A673 (cell line): Measurements from ENCODE around the gene LYRM4. TPM values are rescaled to one million over a fixed set of nuclear protein-coding genes. Genes with fewer than 3 reads are reported as not detected.

Experiments used
- BruUV-seq: library from RNA; stranded (reverse); fragments of 400-500 nt; replicated peaks from 2 replicates; lab custom pipeline; 2021; lab: Mats Ljungman, UMichigan
- CTCF ChIA-PET: fragments of 300-600 bp; sonication (Branson Sonifier 250); formaldehyde crosslinking; loops from one replicate; lab custom pipeline; 2022; ENCODE audit warnings: antibody characterized with exemption; lab: Charles Lee
- POLR2A ChIA-PET: fragments of 300-600 bp; sonication (Branson Sonifier 250); formaldehyde crosslinking; loops from one replicate; lab custom pipeline; 2022; ENCODE audit warnings: antibody characterized with exemption; ENCODE audit not compliant: low non-redundant PET; lab: Charles Lee
- DNase-seq: peaks from one replicate; pipeline ENCODE4 v3.0.0-alpha.2; 2015; ENCODE audit warnings: low spot score
- H3K27ac ChIP-seq: fragments of 200-600 bp; sonication (generic); 2 replicates; pipeline ENCODE4 v1.5.1; 2016; ENCODE audit warnings: mixed run types, low read depth, mild to moderate bottlenecking, mixed read lengths, antibody characterized with exemption, low read length; ENCODE audit not compliant: poor library complexity, severe bottlenecking
- H3K27me3 ChIP-seq: fragments of 200-600 bp; sonication (generic); replicated peaks from 2 replicates; pipeline ENCODE4 v1.6.1; 2017; ENCODE audit warnings: mixed run types, low read depth, mild to moderate bottlenecking, mixed read lengths, antibody characterized with exemption, low read length; ENCODE audit not compliant: insufficient read depth, poor library complexity
- H3K36me3 ChIP-seq: fragments of 200-600 bp; sonication (generic); 2 replicates; pipeline ENCODE4 v1.6.1; 2016; ENCODE audit warnings: mixed run types, mild to moderate bottlenecking, mixed read lengths, antibody characterized with exemption, low read length; ENCODE audit not compliant: insufficient read depth, poor library complexity, severe bottlenecking
- H3K4me1 ChIP-seq: fragments of 200-600 bp; sonication (generic); 2 replicates; pipeline ENCODE4 v1.6.1; 2017; ENCODE audit warnings: mixed run types, mild to moderate bottlenecking, mixed read lengths, antibody characterized with exemption, low read length; ENCODE audit not compliant: insufficient read depth, poor library complexity, severe bottlenecking
- H3K4me3 ChIP-seq: fragments of 200-600 bp; sonication (generic); 2 replicates; pipeline ENCODE4 v1.5.1; 2016; ENCODE audit warnings: low read depth, mixed run types, mild to moderate bottlenecking, mixed read lengths, low read length; ENCODE audit not compliant: poor library complexity, severe bottlenecking
- H3K9me3 ChIP-seq: fragments of 200-600 bp; sonication (generic); 2 replicates; pipeline ENCODE4 v1.6.1; 2016; ENCODE audit warnings: mixed run types, low read depth, mild to moderate bottlenecking, mixed read lengths, antibody characterized with exemption, low read length; ENCODE audit not compliant: poor library complexity, severe bottlenecking
- EZH2 ChIP-seq: fragments of 200-600 bp; sonication (generic); IDR thresholded peaks from 2 replicates; pipeline ENCODE4 v1.6.1; 2017; ENCODE audit warnings: borderline replicate concordance, low read depth, mild to moderate bottlenecking, mixed read lengths, antibody characterized with exemption, low read length; ENCODE audit not compliant: poor library complexity, severe bottlenecking
- intact Hi-C: fragments of 100-400 bp; cut with micrococcal nuclease; formaldehyde crosslinking; loops from one replicate; pipeline ENCODE4 v1.10.0; 2022; ENCODE audit not compliant: unreplicated experiment
- total RNA-seq: library from RNA; stranded (reverse); gene quantifications from 2 replicates; pipeline ENCODE4 v1.2.3, GENCODE V29; 2021
- TF ChIP-seq, protein P1 (sequence below): fragments of 300-800, 200-600 bp; sonication (generic); conservative IDR thresholded peaks from 2 replicates; pipeline ENCODE4 v1.5.1; 2017; ENCODE audit warnings: low read depth, mild to moderate bottlenecking, antibody characterized with exemption, low read length, moderate library complexity, mixed read lengths

Gene LYRM4
- total RNA-seq, 1 experiment from 2014 or later, result 53.6 TPM

DNA sequence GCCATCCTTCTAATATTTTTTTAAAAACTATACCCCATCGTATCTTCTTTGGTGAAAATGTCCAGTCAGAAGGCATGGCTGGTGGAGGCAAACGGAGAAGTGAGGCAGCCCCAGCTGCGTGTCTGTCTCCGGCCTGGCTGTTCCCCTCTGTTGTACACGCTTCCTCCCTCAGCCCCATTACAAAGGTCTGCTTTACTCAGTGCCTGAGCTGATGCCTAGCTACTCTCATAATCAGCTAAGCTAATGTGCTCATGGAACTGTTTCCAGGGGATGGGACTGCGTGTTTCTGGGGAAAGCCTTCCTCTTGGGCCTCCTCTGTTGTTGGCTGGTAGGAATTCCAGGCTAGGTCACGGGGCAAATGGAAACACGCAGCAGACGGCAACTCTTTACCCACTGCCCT, 108.3 kb downstream of the LYRM4 start:
- Histone ChIP-seq H3K4me3 (no peak overlapping the region), H3K4me1 (peaks cover 6% of the 10 kb centered on the region), H3K36me3 (no peaks in the 10 kb centered on the region), H3K27ac (no peak overlapping the region), H3K27me3 (no peaks in the 10 kb centered on the region), H3K9me3 (no peaks in the 10 kb centered on the region)
- POLR2A ChIA-PET, result no interaction called here
- no TSS peak for BruUV-seq
- CTCF ChIA-PET, result no interaction called here
- TF ChIP-seq, protein P1, sequence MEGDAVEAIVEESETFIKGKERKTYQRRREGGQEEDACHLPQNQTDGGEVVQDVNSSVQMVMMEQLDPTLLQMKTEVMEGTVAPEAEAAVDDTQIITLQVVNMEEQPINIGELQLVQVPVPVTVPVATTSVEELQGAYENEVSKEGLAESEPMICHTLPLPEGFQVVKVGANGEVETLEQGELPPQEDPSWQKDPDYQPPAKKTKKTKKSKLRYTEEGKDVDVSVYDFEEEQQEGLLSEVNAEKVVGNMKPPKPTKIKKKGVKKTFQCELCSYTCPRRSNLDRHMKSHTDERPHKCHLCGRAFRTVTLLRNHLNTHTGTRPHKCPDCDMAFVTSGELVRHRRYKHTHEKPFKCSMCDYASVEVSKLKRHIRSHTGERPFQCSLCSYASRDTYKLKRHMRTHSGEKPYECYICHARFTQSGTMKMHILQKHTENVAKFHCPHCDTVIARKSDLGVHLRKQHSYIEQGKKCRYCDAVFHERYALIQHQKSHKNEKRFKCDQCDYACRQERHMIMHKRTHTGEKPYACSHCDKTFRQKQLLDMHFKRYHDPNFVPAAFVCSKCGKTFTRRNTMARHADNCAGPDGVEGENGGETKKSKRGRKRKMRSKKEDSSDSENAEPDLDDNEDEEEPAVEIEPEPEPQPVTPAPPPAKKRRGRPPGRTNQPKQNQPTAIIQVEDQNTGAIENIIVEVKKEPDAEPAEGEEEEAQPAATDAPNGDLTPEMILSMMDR, result no peak
- no peak for TF ChIP-seq EZH2
- DNase-seq, result no peak
- intact Hi-C loops, result no loop called here

DNA sequence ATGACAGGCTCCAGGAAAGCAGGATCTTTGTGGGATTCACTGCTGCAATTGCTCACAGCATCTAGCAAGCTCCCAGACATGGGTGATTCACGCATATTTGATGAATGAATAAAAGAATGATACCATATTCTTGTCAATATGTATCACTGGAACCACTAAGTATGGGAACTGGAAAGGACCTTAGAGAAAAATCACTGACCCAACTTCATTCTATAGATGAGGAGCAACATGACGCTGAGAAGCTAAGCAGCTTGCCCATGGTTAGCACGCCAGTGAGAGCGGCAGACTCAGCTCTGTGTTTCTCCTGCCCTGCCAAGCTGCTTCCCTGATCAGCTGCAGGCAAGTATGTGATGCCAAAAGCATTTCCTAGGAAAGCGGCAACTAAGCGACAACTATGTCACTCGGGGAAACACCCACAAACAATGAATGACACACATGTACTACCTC, 108.8 kb downstream of the LYRM4 start:
- no peak overlapping the region for H3K4me3 ChIP-seq
- DNase-seq, result no peak
- ChIA-PET CTCF (no interaction called here), POLR2A (no interaction called here)
- H3K36me3 ChIP-seq, result no peaks in the 10 kb centered on the region
- TF ChIP-seq, protein P1, result no peak
- TF ChIP-seq EZH2, result no peak
- no peaks in the 10 kb centered on the region for H3K27me3 ChIP-seq
- H3K4me1 ChIP-seq, result peaks cover 6% of the 10 kb centered on the region
- intact Hi-C loops, result no loop called here
- no peaks in the 10 kb centered on the region for H3K9me3 ChIP-seq
- no TSS peak for BruUV-seq
- H3K27ac ChIP-seq, result no peak overlapping the region

DNA sequence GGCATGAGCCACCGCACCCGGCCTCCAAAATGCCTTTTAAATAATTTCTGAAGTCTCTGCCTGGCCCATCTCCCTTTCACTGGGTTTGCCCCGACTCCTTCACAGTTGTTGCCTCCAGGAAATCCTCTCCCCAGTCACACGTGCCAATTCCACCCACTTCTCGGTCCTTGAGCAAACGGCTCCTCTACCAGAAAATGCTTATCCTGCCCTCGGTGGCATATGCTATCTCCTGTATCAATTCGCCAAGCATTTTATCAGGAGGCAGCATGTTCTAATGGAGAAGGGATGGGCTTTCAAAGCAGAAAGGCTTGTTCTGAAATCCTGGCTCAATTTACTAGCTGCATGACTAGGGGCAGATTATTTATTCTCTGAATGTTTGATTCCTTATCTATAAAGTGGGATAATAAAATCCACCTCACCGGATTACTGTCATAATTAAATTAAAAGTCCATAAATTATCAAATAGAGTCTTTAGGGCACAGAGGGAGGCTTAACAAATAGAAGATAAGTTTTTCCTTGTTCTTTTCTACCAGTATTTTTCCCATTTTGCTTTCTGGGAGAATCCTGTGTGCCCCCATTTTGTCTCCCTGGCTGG, 109.3 kb downstream of the LYRM4 start:
- Histone ChIP-seq H3K36me3 (no peaks in the 10 kb centered on the region), H3K4me1 (peaks cover 6% of the 10 kb centered on the region), H3K4me3 (no peak overlapping the region), H3K27me3 (no peaks in the 10 kb centered on the region), H3K27ac (no peak overlapping the region), H3K9me3 (no peaks in the 10 kb centered on the region)
- ChIA-PET CTCF (no interaction called here), POLR2A (no interaction called here)
- intact Hi-C loops, result no loop called here
- BruUV-seq, result no TSS peak
- TF ChIP-seq, protein P1, result no peak
- no peak for TF ChIP-seq EZH2
- peak; percentile 20 for DNase-seq
